ENCODE data around the gene STIMATE.

Gene STIMATE

DNA sequence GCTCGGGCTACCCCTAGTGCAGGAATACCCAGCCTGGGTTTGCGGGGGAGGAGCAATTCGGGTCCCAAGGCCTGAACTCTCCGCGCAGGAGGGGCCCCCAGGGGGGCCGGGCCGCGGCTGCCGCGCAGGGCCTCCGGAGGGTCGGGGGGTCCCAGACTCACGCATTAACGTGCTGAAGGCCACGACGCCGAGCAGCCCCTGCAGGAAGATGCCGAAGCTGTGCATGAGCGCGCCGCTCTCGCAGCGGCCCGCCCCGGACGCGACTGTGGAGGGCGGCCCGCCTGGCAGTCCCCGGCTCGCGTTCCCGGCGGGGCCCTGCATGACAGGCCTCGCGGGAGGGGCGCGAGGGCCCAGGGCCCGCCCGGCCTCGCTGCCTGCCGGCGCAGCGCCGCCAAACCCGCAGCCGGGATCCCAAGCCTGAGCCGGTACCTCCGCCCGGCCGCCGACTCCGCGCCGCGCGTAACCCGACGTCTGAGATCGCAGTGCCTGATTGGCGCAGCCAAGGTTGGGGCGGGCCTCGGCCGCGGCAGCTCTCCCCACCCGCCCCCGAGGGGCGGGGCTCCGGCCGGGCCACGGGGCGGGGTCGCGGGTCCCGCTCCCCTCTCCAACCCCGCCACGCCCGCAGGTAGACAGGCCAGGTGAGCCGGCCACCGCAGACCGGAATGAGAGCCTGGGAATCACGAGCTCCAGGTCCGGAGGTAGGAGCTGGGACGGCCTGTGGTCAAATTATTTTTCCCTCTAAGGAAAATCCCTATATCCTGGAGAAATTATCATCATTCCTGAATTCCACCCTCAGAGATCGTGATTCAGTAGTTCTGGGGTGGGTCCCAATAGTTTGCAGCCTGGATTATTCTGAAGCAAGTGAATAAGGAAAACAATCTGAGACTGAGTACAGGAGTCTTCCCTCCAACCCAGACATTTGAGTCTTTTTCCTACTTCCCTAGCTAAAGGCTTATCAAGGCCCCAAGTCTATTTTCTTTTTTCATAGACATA is at the start of gene STIMATE:
Gene STIMATE (minus strand): TSS at position 419 of the 993 bp plus-strand sequence. CDS start 98 bp downstream, at position 321.
- DNase-seq, result peak; percentile 88

DNA sequence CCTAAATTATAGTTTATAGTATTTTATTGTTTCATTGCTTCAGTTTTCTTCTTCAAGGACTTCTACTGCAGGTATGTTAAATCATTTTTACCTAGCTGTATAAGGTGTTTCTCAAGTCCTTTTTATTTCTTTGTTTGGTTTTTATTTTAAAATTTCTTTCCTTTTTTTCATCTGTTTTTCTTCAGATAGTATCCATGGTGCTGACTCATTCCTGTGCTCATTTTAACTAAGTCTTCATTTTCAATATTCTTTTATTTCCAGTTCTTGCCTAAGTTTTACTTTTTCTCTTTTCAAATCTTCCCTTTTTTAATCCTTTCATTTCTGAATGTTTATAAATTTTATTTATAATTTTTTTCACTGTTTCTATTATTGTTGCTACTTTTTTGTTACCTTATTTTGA is 42.3 kb upstream of the STIMATE start:
- DNase-seq, result no peak

DNA sequence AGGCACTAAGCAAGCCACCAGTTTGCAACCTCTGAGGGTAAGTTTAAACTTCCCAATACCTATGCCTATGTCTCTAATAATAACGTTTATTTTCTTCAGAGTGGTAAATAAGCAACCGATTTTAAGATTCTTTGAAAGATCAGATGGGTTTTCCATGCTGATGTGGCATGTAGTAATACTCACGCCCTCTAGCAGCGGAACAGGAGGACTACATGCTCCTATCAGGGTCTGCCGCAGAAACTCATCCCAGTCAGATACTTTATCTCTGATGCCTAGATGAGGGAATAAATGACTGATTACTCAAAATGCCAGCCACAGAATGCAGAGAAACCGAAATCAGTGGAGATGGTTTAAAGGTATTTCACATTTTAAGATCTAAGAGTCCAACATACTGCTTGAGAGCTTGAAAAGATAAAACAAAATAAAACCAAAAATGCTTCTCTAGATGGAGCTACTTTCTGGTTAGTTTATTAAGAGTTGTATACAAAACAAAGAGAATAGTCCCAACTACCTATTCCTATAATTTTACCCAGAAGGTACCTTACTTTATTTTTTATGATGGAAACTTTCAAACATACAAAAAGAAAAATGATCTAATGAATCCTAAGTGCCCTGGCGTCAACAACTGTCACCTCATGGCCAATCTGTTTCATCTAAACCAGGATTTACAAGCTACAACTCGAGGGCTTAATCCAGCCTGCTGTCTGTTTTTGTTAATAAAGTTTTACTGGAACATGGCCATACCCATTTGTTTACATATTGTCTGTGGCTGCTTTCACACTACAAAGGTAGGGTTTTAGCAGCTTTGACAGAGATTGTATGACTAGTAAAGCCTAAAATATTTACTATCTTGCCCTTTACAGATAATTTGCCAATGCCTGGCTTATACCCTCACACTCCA is 37.5 kb upstream of the STIMATE start:
- peak; percentile 61 for DNase-seq

DNA sequence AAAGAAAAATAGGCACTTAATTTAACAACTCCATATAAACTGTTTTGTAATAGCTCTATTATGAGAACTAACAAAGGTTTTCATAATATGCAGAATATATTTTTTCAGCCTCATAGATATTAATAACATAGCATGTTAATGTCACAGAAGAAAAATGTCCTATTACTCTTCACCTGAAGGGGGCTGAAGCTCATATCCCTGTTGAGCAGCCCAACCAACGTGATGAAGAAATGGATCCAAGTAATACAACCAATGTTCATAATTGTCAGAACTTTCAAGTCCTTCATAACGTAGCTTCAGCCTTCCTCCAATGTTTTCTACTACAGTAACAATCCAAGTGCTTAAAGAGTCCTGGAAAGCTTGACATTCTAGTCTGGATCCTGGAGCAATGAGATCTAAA is 34.5 kb upstream of the STIMATE start:
- DNase-seq, result peak; percentile 11

DNA sequence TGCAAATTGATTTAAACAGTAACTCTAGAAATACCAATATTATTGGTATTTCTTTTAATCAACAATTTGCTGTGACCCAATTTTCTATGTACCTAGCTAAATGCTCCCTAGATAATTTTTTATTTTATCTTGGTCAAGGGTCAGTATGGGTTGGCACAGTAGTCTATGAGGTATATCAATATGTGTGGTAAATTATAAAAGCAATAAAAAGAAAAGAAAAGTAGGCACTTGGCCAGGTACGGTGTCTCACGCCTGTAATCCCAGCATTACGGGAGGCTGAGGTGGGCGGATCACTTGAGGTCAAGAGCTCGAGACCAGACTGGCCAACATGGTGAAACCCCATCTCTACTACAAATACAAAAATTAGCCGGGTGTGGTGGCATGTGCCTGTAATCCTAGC is 34.0 kb upstream of the STIMATE start:
- no peak for DNase-seq

DNA sequence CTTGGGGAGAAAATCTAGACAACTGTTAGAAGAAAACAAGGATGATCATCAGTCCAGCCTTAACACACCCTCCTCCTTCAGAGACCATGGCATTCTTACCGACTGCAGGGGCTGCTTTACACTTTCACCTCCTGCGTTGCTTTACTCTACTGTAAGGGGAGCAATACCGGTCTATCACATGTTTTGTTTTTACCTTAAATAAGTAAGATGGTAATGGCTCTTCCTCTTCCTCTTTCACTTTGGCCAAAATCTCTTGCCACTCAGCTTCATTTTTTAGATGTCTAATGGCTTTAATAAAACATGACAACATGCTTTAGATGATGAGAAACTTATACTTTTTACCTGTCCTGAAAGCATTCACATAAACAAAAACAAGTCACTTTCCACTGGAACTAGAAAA is 33.4 kb upstream of the STIMATE start:
- no peak for DNase-seq

DNA sequence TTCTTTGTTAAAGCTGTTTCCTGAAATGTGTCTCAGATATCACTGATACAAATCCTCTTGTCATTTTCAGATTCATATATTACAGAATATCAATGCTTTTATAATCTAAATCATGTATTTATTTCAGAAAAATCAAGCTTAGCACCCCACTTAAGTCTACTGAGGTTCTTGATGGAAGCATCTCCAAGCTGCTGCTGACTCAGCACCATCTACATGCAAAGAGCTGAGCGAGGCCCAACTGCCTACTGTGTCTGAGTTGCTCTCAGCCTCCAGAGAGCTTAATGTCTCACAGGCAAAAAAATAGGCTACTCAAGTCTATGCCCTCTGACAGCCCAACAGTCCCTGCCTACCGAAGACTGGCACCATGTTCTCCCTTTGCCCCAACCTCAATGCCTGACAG is 29.2 kb upstream of the STIMATE start:
- DNase-seq, result no peak

DNA sequence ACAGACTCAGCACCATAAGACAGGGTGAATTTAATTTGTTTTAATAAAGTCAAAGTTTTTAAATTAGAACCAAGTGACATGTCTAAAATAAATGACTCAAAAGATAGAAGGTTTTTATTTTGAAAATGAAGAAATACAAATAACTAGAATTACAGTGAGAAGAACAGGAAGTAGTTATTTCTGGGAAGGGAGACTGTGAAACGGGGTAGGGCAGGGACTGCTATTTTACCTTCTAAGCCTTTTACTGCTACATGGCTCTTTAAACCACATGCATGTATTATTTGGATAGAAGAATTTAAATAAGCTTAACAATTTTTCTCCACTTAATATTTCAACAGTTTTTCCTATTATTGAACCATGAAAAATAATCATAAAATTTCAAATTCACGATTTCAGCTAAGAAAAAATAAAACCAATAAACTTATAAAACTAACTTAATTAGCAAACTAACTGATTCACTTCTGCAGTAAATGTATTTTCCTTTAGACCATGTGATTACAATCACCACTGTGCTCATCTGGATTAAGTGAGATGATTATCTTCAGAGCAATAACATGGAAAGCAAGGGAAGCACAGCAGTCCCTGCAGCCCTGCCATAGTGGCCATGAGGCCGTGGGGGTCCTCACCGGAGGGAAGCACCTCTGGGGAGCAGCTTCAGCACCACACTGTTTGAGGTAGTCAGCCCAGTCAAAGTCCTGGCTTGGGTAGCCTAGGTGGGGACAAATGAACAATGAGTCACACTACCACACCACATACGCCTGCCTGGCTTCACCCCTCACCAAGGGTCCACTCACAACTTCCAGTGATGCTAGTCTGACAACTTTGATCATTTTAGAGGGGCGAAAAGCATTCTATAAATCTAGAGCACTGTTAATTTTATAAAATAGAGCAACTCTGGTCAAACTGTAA is 28.3 kb upstream of the STIMATE start:
- DNase-seq, result peak; percentile 36

DNA sequence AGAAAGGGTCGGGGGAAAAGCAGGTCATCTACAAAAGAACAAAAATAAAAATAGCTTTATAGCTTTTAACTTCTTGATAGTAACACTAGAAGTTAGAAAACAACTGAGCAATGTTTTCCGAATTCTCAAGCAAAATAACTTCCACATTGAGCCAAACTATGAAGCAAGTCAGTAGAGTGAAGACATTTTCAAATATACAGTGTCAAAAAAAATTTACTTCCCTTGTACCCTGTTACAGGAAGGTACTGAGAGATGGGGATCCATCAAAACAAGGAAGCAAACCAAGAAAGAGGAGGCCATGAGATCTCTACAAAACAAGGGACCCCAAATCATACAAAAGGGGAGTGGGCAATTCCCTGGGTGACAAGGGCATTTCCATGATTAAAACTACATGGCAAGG is 26.6 kb upstream of the STIMATE start:
- DNase-seq, result peak; percentile 70

DNA sequence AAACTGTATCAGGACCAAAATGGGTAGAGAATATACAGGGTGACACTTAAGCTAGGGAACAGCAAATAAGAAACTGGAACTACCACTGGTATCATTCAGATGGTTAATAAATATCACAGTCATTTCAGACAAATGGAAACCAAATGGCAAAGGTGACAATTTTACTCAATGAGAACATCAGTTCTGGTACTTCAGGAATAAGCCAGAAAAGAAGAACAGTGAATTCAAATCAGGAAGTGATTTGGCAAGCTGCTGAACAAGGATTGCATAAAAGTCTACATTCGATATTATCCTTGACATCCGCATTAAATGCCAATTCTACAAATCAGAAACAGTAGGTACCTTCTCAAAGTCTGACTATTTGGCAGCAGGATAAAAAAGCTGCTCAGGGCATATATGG is 23.5 kb upstream of the STIMATE start:
- peak; percentile 88 for DNase-seq

DNA sequence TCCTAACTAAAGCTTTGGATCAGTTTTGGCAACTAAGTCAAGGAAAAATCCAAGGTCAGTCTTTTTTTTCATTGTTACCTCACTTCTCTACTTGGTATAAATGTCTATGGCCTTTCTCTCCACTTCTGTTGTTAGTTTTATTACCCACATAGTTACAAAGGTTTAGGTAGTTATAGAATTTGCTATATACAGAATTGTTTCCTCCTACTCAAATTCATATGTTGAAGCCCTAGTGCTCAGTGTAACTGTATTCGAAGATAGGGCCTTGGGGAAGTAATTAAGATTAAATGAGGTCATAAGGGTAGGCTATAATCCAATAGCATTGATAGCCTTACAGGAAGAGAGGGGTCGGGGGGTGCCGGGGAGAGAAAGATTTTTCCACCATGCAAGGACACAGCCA is 19.7 kb upstream of the STIMATE start:
- DNase-seq, result no peak

DNA sequence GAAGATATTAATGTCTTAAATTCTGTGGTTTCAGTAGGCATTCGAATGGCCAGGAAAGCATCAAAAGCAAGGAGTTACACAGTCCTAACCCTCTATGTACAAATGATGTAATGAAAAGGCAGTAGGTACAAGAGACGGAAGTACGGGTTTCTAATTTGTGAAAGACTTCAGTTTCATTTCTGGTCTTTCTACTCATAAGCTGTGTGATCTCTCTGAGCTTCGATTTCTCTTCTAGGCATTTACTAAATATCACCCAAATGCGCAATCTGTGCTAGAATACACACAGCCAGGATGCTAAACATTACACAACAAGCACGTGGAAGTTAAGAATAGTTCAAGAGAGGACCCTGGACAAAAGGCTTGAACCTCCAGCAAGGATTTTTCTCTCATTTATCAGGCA is 17.9 kb upstream of the STIMATE start:
- DNase-seq, result peak; percentile 98

DNA sequence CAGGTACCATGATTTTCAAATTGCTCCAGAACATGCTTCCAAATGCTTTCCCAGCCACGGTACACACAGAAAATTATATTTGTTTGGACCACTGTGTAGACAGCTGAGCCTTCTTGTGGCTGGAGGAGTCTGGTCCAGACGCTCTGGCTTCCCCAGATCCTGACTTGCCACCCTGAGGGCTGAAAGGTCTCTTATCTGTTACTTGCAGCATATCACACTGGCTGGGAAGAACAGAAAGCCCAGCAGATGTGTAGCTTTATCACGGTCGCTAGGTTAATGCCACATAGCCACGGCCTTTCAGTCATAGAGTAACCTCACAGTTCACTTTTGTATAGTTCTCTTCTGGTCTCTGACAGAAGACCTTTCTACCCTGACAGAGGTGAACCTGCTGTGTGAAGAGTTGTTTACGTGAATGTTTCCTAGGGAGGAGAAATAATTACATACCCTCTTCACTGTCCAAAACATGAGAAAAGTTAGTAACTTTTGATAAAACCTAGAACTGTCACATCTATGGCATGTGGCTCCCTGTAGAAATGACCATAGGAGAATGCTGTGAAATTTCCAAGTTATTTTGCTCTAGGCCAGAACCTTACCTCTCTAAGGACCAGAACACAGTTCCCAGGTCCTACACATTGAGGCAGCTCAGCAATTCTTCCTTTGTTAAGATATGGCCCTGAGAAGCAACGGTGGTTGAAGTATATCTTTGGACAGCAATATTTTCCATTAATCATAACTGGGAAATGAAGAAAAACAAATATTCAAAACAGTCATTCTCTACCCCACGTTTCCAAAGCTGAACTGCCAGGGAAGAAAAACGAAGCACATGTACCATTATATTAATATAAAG is 15.8 kb upstream of the STIMATE start:
- DNase-seq, result no peak

DNA sequence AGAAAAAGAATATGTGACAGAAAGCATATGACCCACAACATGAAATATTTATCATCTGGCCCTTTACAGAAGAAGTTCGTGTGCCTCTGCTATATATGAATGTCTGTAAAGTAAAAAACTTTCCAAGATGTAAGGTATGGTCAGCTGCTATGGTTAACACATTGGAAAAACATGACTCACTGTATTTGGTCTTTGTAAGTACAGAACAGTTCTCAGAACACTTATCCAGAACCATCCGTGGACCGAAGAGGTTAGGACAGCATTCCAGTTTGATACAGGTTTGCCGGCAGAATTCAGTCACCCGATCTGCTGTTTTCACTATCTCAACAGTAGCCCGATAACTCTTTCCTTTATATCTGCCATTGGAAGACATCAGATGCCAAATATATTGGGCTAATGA is 13.5 kb upstream of the STIMATE start:
- DNase-seq, result no peak

DNA sequence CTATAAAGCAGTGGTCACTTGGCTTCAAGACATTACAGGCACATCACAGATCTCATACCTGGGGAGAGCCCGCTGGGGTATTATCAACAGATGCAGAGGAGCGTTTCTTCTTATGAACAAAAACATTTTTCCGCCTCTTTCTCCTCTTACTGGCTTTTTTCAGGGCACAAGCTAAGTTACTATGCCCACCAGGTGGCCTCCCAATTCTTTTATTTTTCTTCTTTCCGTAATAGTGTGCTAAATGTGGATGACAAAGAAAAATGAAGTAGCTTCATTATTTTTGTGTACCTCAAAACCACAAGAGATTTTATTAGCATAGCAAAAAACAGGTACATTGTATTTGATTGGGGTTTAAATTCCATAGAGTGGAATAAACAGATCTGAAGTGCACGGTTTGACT is 10.1 kb upstream of the STIMATE start:
- DNase-seq, result no peak

DNA sequence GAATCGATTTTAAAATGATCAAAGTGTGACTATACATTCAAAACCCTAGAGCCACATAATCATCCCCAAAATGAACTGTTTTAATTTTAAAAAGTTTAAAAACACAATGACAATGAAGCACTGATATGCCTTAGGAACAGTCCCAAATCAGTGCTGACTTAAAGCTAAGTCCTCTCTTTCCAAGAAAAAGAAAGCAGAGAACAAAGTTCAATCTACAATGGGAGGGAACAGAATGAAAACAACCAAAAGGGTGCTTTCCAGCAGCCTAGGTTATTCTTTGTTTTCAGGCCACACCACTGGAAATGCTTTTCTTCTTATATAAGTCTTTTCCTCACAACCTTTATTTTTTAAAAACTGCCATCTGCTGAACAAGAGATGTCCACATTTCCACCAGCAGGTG is 7.2 kb upstream of the STIMATE start:
- DNase-seq, result no peak

DNA sequence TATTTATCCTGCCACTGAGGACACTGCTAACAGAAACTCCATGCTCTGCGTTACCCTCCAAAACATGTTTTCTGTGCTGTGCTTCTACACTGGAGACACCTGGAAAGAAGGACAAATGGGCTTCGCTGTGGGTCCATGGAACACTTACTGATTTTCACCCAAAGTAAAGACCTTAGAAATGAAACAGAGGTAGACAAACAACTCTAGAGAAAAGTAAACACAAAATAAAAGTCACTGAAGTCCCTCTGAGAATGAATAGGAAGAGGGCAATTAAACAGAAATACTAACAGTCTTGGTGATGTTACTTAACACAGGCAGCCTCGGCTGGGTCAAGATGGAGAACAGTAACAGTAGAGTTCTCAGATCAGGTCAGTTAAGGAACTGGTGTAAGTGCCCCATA is 6.7 kb upstream of the STIMATE start:
- no peak for DNase-seq

DNA sequence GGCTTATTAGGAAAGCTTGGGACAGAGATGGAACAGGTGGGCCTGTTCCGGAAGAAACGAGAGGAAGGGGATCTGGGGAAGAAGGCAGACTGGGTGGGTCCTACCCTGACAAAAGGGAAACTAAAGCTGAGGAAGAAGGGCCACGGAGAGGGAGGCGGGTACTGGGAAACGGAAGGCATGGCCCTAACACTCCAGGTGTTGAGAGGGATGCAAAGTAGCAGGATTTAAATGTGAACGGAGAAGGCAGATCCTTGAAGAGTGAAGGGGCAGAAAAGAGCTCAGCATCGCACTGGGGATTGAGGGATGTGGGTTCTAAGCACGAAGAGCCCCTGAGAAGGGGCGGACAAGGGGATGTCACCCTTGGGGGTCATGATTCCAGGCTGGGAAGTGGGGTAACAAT is 735 bp downstream of the STIMATE start:
- DNase-seq, result peak; percentile 47

DNA sequence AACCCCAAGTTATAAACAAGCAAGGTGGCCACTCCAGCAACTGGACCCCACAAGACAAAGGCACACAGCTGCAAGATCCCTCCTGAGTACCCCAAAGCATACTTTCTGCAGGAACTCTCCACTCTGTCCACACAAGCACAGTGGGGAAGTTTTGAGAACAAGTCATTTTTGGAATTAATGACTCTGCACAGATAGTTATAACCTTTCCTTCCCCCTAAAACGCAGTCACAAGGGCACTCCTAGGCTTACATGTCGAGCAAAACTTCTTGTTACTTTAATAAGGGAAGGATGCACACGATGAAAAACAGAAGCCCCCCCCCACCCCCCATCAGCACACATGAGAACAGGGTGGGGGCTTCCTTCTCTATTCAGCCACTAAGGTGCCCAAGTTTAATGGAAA is 1.2 kb downstream of the STIMATE start:
- peak; percentile 33 for DNase-seq

DNA sequence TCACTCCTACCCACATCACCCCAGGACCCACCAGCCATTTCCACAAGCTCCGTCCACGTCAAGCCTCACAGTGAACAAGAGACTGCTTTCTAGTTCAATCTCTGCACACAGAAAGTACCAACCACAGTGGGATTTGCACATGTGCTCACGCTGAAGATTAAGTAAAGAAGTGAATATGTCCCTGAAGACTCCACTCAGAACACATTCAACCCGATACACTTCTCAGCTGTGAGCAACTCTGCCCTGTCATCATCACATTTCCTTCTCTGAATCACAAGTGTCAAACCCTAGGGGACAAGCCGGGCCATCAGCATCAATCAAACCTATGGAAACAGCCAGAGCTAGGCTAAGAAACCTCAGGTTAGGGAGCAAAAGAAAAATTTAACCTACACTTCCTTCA is 1.9 kb downstream of the STIMATE start:
- peak; percentile 51 for DNase-seq

DNA sequence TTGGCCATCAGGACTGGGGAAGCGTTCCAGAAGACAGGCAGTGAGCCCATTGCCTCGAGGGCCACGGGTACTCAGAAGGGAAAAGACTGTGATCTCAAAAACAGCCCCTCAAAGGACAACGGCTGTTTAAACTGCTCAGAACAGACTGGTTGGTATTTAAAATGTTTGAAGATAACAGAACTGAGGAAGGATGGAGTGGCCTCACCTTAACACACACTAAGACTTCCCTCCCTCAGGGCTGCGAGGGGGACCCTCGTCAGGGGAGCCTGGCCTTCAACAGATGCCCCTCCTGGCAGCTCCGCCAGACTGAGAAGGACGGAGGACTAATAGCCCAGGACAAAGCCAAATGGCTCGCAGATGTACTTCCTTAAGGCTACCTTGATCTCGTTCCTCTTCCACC is 2.6 kb downstream of the STIMATE start:
- DNase-seq, result no peak

DNA sequence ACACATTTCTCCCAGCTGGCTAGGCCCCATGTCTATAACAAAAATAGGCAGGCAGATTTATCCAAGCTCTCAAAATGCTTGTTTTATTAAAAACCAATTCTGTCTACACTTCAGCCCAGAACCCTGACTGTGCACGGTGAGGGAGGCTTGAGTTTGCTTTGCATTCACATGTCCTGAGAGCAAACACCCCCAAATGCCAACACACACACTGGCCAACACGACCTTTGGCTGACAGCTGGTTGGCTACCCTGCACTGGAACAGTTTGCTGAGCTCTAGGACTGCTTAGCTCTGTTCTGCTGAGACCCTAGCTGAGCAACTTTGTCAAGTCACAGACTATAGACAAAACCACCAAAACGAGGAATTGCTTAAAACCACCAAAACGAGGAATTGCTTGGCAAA is 3.6 kb downstream of the STIMATE start:
- no peak for DNase-seq

Measured in inflammatory macrophage treated with lipopolysaccharide for 4 hours (primary cell).